Ammon's horn (tissue), 1 donor: Measurements from ENCODE around the gene ICAM3.
"Not testable (repeated sequence)": the region's sequence is repeated elsewhere in the genome, so short reads cannot be mapped to it uniquely, and the experiment has no call there.

Source experiments
- DNase-seq: peaks from one replicate; pipeline ENCODE4 v3.0.0-alpha.2; 2016; ENCODE audit warnings: low spot score

The ICAM3 gene

DNA sequence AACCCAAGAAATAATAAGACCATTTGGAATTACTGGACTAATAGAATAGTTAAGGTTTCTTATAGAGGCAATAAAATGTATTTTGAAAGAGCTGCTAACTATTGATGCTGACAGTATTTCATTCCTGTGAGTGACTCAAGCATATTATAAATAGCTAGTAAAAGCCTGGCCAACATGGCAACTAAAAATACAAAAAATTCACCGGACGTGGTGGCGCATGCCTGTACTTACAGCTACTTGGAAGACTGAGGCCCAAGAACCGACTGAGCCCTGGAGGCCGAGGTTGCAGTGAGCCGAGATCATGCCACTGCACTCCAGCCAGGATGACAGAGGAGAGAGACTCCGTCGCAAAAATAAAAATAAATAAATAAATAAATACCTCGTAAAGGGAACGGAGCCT lies 5.4 kb upstream of the ICAM3 start:
- DNase-seq, result peak; percentile 18

DNA sequence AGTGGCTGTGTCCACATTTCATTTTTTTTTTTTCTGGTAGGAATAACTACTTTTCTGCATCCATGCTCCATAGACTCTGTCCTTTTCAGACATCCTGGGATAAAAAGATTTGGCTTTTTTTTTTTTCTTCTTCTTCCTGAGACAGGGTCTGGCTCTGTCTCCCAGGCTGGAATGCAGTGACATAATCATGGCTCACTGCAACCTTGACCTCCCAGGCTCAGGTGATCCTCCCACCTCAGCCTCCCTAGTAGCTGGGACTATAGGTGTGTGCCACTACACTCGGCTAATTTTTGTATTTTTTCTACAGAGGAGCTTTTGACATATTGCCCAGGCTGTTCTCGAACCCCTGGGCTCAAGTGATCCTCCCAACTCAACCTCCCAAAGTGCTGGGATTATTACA lies 4.1 kb upstream of the ICAM3 start:
- no peak for DNase-seq

DNA sequence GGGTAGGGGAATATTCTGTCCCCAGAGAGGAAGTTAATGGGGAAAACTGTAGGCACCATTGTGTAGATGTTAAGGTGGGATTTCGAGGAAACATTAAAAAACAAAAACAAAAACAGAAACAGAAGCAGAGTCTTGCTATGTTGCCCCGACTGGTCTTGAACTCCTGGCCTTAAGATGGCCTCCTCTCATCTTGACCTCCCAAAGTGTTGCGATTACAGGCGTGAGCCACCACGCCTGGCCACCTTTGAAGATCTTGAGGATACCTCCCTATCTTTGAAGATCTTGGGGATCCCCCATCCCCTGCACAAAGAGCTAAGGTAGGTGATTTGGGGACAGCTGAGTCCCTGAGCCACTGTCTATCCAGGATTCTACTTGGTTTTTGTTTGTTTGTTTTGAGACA lies 553 bp upstream of the ICAM3 start:
- no peak for DNase-seq

DNA sequence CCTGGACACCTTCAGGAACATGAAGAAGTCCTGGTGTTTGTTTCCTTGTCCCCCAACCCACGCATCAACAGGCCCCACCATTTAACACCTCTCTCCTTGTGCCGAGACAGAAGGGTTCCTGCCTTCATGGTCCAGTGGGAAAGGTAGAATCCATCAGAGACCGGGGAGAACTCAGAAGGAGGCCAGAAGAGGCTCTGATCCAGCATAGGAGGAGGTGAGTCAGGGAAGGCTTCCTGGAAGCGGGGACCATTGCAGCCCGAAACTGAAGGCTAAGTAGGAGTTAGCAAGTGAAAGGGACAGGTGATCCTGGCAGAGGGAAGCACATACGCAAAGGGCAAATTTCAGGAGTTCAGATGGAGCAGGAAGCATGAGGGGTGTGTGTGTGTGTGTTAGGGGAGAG lies 484 bp downstream of the ICAM3 start:
- no peak for DNase-seq

DNA sequence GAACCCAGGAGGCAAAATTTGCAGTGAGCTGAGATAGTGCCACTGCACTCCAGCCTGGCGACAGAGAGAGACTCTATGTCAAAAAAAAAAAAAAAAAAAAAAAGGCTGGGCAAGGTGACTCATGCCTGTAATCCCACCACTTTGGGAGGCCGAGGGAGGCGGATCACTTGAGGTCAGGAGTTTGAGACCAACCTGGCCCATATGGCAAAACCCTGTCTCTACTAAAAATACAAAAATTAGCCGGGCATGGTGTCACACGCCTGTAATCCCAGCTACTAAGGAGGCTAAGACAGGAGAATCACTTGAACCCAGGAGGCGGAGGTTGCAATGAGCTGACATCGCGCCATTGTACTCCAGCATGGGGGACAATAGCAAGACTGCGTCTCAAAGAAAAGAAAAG lies 2.7 kb downstream of the ICAM3 start:
- not testable (repeated sequence) for DNase-seq

DNA sequence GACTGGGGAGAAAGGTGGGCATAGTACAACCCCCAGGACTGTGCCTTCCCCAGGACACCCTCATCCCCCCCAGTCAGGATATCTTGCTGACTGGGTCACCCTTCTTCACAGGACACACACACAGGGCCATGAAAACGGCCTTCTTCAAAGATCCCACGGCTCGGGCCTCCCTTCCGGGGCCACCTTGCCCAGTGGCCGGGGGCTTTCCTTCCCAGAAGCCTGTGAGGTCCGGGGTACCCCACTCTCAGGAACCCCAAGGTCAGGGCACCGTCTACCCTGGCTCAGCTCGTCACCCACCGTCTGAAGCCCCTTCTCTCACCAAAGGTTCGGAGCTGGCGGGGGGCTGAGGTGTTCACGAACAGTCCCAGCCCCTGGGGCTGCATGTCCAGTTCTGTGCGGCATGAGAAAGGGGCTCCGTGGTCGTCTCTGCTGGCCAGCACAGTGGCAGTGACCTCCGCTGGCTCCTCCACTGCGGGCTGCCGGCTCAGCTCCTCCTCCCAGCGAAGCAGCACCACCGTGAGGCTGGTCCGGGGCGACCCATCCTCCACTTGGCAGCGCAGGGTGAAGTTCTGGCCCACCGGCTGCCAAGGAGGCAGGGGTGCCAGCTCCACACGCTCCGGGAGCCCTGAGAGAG lies 4.0 kb downstream of the ICAM3 start:
- DNase-seq, result peak; percentile 40

DNA sequence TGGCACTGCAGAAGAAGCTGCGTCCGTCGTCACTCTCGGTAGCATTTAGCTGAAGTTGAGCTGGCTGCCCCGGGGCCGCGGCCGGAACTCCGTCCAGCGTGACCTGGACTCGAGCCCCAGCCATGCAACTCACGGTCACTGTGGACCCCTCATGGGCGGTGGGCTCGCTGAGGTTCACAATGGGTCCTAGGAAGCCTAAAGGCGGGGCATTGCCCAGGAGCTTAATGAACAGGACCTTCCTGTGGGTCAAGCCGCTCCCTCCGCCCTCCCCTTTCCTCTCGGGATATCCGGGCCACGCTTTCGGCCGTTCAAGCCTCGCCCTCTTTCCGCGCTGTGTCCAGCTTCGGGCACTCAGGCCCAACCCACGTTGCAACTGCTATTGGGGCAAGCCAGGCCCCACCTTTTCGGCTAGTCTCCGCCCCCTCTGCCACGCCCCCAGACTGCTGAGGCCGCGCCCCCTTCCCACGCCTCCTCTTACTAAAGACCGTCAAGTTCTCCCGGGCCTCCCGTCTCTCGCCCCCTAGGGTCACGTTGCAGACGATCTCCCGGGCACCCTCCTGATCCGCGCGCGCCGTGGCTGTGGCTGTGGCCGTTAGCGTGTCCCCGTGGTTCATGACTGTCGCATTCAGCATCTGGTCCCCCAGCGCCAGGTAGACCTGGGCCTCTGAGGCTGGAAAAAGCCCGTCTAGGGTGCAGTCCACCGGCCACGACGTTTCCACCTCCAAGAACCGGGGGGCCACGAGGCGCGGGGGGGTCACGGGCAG lies 4.7 kb downstream of the ICAM3 start:
- peak; percentile 86 for DNase-seq

DNA sequence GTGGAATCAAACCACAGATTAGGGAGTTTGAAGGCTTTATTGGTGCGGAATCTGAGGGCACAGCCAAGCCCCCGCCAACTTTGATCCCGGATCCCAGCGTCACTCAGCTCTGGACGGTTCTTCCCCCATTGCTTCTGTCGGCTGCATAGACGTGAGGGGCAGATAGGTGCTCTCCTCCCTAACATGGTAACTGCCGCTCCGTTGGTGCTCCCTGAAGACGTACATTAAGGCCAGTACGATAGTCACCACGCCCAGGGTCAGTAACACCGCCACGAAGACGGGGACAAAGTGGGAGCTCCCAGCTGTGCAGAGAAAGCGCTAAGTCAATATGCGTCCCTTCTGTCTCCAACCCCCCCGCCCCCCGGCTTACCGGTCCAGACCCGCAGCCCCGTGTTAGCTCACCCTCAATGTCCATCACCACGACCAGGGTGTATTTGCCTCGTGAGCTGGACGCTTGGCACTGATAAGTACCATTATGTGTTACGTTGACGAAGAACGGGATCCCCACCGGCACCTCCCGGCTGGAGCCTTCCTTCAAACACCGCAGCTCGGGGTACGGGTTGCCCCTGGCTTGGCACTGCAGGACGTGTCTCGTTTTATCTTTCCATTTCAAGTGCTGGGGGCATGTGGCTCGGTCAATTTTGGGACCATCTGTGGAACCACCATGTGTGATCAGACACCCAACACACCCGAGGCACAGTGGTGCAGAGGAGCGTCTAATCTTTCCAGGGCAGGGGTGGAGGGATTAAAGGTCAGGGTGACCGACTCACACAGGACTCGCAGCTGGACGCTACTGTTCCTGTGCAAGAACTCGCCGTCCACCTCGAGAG lies 5.5 kb downstream of the ICAM3 start:
- no peak for DNase-seq

DNA sequence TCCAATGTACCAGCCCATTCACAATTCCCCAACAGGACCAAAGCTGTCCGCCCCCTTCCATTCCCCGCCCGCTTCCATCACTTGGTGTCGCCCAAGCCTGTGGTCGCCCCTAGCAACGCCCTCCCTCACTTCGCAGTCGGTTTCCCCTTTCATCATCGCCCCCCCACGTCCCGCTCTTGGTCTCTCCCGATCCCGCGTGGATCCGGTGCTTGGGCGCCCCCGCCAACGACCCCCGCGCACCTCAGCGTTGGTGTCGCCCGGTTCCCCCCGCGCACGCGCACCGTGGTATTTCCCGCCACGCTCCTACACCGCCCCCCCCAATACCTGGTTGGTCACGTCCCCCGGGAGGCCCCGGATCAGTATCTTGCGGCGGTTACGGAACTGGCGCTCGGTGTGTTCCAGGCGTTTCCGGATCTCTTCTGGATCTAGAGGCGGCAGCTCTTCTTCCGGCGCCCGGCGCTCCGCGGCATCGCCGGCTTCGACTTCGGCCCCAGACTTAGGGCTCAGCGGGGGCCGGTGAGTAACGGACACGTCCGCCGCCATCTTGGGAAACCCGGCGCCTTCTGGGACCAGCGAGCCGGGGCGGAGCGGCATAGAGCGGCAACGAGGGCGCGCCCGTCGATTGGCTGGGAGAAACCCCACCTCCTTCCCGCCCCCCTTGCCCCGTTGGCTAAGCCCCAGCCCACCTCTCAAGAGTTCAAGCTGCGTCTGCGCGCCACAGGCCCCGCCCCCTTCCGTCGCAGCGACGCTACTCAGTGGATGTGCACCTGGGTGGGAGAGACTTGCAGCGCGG lies 6.3 kb downstream of the ICAM3 start, which contains the start of gene RAVER1:
Gene RAVER1, minus strand, starts transcription at position 565 of the 793 bp plus-strand sequence. Its CDS starts 22 bp downstream, at position 543.
- peak; percentile 99 for DNase-seq

DNA sequence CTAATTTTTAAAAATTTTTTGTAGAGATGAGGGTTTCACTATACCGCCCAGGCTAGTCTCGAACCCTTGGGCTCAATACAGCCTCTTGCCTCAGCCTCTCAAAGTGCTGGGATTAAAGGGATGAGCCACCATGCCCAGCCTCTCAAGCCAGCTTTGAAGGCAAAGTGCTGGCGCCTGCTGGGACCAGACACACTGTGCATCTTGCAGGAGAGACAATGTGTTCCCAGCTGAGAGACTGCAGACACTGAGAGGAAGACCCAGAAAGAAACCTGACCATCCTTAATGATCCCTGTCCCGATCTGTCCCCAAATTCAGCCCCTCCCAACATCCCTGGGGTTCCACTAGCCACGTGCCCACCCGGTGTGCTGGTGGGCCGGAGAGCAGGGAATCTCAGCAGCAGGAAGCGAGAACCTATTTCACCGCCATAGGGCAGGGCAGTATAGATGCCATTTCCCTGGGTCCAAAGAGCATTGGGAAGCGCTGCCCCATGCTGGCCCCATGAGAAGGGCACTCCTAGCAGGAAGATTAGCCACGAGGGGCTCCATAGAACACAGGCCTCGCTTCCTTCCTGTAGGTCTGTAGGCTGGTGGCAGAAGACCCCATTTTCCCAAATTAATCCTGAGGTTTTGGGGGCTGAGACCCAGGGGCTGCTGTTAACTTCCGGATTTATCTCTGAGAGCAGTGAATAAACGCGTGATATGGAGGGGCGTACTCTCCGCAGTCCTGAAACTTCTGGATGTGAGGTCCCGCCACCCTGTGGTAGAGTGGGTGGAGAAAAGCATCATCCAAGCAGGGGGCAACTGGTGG lies 7.1 kb downstream of the ICAM3 start:
- no peak for DNase-seq

DNA sequence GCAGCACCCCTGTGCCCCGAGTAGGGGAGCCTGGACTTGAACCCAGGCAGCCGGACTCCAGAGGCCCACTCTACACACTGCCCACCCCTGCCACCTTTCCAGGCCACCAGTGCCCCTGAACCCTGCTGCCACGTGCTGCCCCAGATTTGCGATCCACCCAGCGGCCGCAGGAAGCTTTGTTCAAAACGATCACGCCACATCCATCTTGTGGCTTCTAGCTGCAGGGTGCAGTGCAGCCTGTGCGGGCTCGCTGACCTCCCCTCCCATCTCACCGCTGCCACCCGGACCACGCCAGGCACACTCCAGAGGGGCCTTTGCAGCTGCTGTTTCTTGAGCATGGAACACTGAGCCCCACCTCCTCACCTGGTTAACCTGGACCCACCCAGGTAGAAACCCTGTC lies 9.9 kb downstream of the ICAM3 start:
- DNase-seq, result no peak

DNA sequence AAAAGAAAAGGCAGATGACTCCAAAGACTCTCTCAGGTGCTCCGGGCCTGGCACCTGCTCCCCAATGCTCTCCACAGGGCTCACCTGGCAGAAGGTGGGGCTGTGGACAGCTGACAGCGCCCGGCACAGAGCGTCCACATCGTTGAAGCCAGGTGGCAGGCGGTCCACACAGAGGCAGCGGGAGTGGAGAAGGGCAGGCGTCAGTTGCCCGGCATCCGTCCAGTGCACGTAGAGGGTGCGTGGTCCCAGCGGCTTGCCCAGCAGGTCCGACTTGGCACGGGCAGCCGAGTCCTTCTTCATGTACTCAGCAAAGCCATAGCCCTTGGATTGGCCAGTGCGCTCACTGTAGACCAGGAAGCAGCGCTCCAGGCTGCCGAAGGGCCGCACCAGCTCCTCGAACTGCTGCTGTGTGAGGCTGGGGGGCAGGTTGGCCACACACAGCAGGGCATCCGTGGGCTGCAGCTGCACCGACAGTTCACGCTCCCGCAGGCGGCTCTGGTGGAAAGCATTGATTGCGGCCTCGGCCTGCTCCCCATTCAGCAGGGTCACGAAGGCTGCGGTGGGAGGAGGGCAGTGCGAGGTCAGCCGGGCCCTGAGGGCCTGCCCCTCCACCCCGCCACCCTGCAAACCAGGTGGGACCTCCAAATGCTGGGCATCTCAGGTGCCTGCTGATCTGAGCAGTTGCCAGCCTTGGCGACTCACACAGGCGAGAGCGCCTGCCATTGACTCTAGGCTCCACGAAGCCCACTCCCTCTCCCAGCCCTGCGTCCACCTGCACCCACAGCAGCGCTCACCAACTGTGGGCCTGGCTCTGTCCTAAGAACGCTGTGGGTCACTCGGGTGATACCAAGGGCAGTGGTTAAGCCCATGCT lies 10.6 kb downstream of the ICAM3 start:
- DNase-seq, result no peak

DNA sequence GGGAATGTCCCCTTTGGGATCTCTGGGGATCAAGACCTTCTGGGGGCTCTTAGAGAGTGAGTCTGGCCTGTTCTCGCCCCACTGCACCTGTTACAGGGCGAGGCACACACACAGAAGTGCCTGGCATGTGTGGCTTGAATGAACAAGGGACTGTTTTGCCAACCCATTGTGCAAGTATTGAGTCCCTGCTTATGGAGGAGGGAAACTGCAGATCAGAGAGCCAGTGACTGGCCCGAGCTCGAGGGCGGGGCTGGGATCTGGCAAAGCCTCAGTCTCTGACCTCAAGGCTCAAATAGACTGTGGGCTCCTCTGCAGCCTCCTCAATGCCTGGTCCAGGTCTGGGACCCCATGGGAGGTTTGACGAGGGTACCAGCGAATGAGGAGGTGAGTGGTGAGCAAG lies 11.6 kb downstream of the ICAM3 start:
- no peak for DNase-seq

DNA sequence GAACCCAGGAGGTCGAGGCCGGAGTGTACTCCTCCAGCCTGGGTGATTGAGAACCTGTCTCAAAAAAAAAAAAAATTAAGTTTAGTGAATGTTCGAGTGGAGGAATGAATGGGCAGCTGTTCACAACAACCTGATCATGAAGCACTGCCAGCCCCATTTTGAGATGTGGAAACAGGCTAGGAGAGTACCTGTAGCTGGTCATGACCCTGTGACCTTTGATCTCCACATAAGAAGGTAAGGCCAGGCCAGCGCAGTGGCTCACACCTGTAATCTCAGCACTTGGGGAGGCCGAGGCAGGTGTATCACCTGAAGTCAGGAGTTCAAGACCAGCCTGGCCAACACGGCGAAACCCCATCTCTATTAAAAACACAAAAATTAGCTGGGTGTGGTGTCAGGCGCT lies 13.7 kb downstream of the ICAM3 start:
- no peak for DNase-seq

DNA sequence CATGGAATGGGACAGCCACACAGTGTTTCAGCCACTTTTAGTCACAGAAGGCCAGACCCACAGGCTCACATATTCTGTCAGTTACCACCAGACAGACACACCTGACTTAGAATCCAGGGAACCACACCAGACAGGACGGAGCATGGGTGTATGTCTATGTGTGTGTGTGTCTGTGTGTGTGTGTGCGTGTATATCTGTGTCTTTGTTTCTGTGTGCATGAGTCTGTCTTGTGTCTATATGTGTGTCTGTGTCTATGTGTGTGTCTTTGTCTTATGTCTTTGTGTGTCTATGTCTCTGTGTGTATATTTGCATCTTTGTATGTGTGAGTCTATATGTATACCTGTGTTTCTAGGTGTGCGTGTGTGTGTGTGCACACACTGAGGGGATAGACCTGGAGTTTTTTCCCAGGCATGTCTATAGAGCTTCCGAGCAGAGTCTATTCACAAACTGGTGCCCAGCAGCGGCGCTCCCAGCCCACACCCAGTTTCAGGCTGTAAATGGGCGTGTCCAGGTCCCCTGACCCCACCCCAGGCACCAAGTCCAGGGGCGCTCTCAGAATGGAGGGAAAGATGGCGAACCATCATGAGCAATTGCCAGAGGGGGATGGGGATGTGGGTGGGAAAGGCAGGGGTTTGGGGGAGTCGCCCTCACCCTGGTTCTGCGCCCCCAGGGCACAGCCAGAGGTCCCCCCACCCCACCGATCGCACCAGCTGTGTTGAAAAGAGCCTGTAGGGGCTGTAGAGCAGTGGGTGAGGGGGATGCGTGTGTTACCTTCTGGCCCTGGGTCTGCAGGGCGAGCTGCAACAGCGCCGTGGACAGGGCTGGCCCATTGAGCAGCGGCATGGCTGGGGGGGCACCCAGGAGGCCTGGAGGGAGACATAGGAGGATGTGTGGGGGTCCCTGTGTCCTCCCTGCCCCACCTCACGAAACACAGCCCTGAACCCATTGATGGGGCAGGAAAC lies 17.3 kb downstream of the ICAM3 start:
- no peak for DNase-seq

DNA sequence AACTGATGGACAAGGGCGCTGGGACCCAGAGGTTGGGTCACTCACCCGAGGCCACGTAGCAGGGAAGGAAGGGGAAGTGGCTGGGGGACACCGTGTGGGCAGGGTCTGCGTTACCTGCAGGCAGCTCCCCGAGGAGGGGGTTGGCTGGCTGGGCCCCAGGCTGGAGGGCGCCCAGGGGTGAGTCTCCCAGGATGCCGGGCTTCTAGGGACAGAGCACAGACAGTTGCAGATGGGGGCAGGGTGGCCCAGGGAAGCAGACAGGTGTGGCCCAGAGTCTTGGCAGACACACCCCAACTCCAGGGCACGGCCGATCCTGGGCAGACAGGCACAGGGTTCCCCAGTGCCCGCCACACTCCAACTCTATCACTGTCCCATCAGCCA lies 18.0 kb downstream of the ICAM3 start:
- no peak for DNase-seq

DNA sequence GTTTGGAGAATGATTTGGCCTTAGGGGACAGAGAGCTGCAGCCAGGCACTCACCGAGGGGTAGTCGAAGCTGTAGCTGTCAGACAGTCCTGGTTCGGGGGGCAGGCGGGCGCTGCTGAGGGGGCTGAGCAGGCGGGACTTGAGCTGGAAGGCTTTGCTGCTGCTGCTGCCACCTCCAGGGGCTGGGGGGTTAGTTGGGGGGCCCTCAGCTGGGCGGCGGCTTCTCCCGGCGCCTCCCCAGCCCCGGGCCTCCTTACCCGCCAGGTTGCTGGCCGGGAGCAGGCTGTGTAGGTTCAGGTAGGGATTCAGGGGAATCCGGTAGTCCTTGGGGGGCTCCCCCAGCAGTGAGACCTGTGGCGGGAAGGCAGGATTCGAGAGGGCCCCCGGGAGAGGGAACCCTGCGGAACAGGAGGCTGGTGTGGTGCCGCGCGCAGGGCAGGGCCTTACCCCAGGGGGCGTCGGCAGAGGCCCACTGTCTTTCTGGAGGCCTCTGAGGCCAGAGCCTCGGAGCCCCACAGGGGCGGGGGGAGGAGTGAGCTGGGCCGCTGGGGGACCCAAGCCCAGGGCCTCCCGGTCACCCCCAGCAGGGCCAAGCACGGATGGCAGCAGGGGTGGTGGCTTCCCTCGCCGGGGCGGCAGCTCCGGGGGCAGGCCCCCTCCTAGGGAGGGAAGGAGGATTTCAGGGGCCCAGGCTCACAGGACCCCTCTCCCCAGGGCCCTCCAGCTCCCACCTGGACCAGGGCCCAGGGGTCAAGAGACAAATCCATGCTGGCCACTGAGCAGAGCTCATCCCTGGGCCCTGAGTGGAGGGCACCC lies 18.6 kb downstream of the ICAM3 start:
- DNase-seq, result no peak
